ENCODE data around the gene MAGED2.

DNA sequence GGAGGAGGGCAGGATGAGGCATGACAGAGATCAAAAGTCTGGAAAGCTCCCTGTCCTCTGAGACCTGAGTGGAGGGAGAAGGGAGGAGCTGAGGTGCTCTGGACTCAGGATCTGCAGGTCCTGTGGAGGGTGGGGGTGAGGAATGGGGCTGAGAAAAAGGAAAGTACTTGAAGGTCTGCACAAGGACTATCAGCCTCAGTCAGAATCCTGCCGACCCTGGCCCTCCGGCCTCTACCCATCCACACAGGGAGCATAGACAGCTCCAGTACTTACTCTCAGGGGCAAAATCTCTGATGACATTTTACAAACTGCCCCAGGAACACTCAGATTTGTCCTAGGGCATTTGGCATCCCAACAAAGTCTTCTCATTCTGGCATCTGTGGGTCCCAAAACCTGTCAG, 8.5 kb upstream of the MAGED2 start:
- TF ChIP-seq, protein P1, sequence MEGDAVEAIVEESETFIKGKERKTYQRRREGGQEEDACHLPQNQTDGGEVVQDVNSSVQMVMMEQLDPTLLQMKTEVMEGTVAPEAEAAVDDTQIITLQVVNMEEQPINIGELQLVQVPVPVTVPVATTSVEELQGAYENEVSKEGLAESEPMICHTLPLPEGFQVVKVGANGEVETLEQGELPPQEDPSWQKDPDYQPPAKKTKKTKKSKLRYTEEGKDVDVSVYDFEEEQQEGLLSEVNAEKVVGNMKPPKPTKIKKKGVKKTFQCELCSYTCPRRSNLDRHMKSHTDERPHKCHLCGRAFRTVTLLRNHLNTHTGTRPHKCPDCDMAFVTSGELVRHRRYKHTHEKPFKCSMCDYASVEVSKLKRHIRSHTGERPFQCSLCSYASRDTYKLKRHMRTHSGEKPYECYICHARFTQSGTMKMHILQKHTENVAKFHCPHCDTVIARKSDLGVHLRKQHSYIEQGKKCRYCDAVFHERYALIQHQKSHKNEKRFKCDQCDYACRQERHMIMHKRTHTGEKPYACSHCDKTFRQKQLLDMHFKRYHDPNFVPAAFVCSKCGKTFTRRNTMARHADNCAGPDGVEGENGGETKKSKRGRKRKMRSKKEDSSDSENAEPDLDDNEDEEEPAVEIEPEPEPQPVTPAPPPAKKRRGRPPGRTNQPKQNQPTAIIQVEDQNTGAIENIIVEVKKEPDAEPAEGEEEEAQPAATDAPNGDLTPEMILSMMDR (IDR thresholded peaks at IDR 0.05), result no peak
- no peak for TF ChIP-seq POLR2A (IDR thresholded peaks at IDR 0.05)
